GM23338 (cell line): ENCODE results near the gene RNF141. TPM values are rescaled to one million over a fixed set of nuclear protein-coding genes. Genes with fewer than 3 reads are reported as not detected.

Experiments
- ATAC-seq: fragments of 200-7000 bp; cut with Tn5 transposase; 3 replicates; pipeline ENCODE4 v1.9.1; 2020
- DNase-seq: peaks from one replicate; pipeline ENCODE4 v3.0.0-alpha.2; 2015; ENCODE audit warnings: low spot score
- H2AFZ ChIP-seq: fragments of 200-600 bp; sonication (generic); 2 replicates; pipeline ENCODE4 v1.8.0; 2016; ENCODE audit warnings: antibody characterized with exemption, mild to moderate bottlenecking, moderate library complexity
- H3F3A ChIP-seq: fragments of 200-600 bp; sonication (generic); replicated peaks from 2 replicates; pipeline ENCODE4 v1.8.0; 2017; ENCODE audit warnings: antibody characterized with exemption, mixed run types, low read depth
- H3K27ac ChIP-seq: fragments of 200-600 bp; sonication (generic); 2 replicates; pipeline ENCODE4 v1.6.1; 2016; ENCODE audit warnings: low read depth
- H3K27me3 ChIP-seq: fragments of 200-600 bp; sonication (generic); 2 replicates; pipeline ENCODE4 v1.8.0; 2016; ENCODE audit warnings: mild to moderate bottlenecking, mixed run types, moderate library complexity; ENCODE audit not compliant: insufficient read depth
- H3K36me3 ChIP-seq: fragments of 200-600 bp; sonication (generic); 2 replicates; pipeline ENCODE4 v1.8.0; 2016; ENCODE audit warnings: mild to moderate bottlenecking; ENCODE audit not compliant: insufficient read depth
- H3K4me1 ChIP-seq: fragments of 200-600 bp; sonication (generic); 2 replicates; pipeline ENCODE4 v1.8.0; 2016; ENCODE audit warnings: mild to moderate bottlenecking, moderate library complexity; ENCODE audit not compliant: insufficient read depth
- H3K4me2 ChIP-seq: fragments of 200-600 bp; sonication (generic); 2 replicates; pipeline ENCODE4 v1.7.1; 2017; ENCODE audit warnings: mixed run types
- H3K4me3 ChIP-seq: fragments of 200-600 bp; sonication (generic); 2 replicates; pipeline ENCODE4 v1.6.1; 2016; ENCODE audit warnings: mixed run types
- H3K79me2 ChIP-seq: fragments of 200-600 bp; sonication (generic); replicated peaks from 2 replicates; pipeline ENCODE4 v1.8.0; 2017; ENCODE audit warnings: mild to moderate bottlenecking; ENCODE audit not compliant: insufficient read depth
- H3K9me2 ChIP-seq: fragments of 200-600 bp; sonication (generic); 2 replicates; pipeline ENCODE4 v1.8.0; 2017; ENCODE audit not compliant: insufficient read depth
- H4K20me1 ChIP-seq: fragments of 200-600 bp; sonication (generic); replicated peaks from 2 replicates; pipeline ENCODE4 v1.8.0; 2017; ENCODE audit warnings: mild to moderate bottlenecking; ENCODE audit not compliant: insufficient read depth
- H3K27ac Mint-ChIP-seq: 2 replicates; pipeline ENCODE4 v1.8.0; 2020; ENCODE audit warnings: inconsistent platforms, mild to moderate bottlenecking, moderate library complexity, mixed read lengths
- H3K27me3 Mint-ChIP-seq: 3 replicates; pipeline ENCODE4 v1.8.0; 2022; ENCODE audit warnings: low read depth, mild to moderate bottlenecking, moderate library complexity, mixed read lengths, inconsistent platforms; ENCODE audit not compliant: insufficient read depth, poor library complexity
- H3K36me3 Mint-ChIP-seq: 3 replicates; pipeline ENCODE4 v1.8.0; 2021; ENCODE audit warnings: low read depth, mild to moderate bottlenecking, inconsistent platforms, moderate library complexity, mixed read lengths
- H3K4me1 Mint-ChIP-seq: 3 replicates; pipeline ENCODE4 v1.8.0; 2020; ENCODE audit warnings: mild to moderate bottlenecking, inconsistent platforms, mixed read lengths
- H3K4me3 Mint-ChIP-seq: 3 replicates; pipeline ENCODE4 v1.8.0; 2021; ENCODE audit warnings: moderate library complexity, mild to moderate bottlenecking, inconsistent platforms, mixed read lengths
- H3K9me3 Mint-ChIP-seq: 3 replicates; pipeline ENCODE4 v1.8.0; 2020; ENCODE audit warnings: moderate library complexity, mild to moderate bottlenecking, inconsistent platforms, mixed read lengths
- CREB1 ChIP-seq: fragments of 250-450 bp; sonication (Bioruptor Pico); IDR thresholded peaks from 2 replicates; pipeline ENCODE4 v1.5.0; 2020; ENCODE audit warnings: low read depth, mild to moderate bottlenecking, moderate library complexity
- CTCF ChIP-seq, 2 experiments: fragments of 200-600 bp in 1 of 2; sonication (generic) in 1 of 2; conservative IDR thresholded peaks; 2 replicates each; pipeline versions ENCODE4 v1.5.1 to v1.6.1; 2016 to 2017; ENCODE audit warnings: antibody characterized with exemption in 2 of 2, low read depth in 2 of 2, mild to moderate bottlenecking in 2 of 2, moderate library complexity in 1 of 2
- EZH2 ChIP-seq: fragments of 200-600 bp; sonication (generic); IDR thresholded peaks from one replicate; pipeline ENCODE4 v1.8.0; 2017; ENCODE audit warnings: antibody characterized with exemption, mild to moderate bottlenecking, low read depth; ENCODE audit not compliant: unreplicated experiment
- EZH2phosphoT487 ChIP-seq: fragments of 200-600 bp; sonication (generic); IDR thresholded peaks from one replicate; pipeline ENCODE4 v1.8.1; 2018; ENCODE audit warnings: antibody characterized with exemption; ENCODE audit not compliant: unreplicated experiment
- JUNB ChIP-seq: IDR thresholded peaks from one replicate; pipeline ENCODE4 v1.6.1; 2016; ENCODE audit warnings: antibody characterized with exemption; ENCODE audit not compliant: unreplicated experiment
- NANOG ChIP-seq: IDR thresholded peaks from 2 replicates; pipeline ENCODE4 v1.6.1; 2016; ENCODE audit warnings: antibody characterized with exemption, borderline replicate concordance
- POLR2AphosphoS5 ChIP-seq: IDR thresholded peaks from 2 replicates; pipeline ENCODE4 v1.6.1; 2016; ENCODE audit warnings: antibody characterized with exemption, low read depth
- STAT1 ChIP-seq: IDR thresholded peaks from one replicate; pipeline ENCODE4 v1.6.1; 2016; ENCODE audit warnings: antibody characterized with exemption; ENCODE audit not compliant: unreplicated experiment
- ZNF114 ChIP-seq: fragments of 250-450 bp; sonication (Bioruptor Pico); IDR thresholded peaks from 2 replicates; pipeline ENCODE4 v1.5.0; 2020; ENCODE audit warnings: mild to moderate bottlenecking, moderate library complexity
- ZNF331 ChIP-seq: fragments of 250-450 bp; sonication (Bioruptor Pico); IDR thresholded peaks from 2 replicates; pipeline ENCODE4 v1.5.0; 2020; ENCODE audit warnings: low read depth, mild to moderate bottlenecking, moderate library complexity
- ZNF462 ChIP-seq: fragments of 250-450 bp; sonication (Bioruptor Pico); IDR thresholded peaks from 2 replicates; pipeline ENCODE4 v1.5.0; 2020; ENCODE audit warnings: mild to moderate bottlenecking, moderate library complexity
- polyA plus RNA-seq: library from polyadenylated mRNA; unstranded; fragments of >200 nt; fragmentation: Nextera tagmentation; extraction: Ambion mirVana; gene quantifications from 2 replicates; pipeline ENCODE4 v1.2.1, GENCODE V29; 2016
- total RNA-seq: library from RNA; depleted of rRNA; stranded (reverse); fragments of >200 nt; shearing (Covaris generic); gene quantifications from 2 replicates; pipeline ENCODE4 v1.2.3, GENCODE V29; 2014
- TF ChIP-seq, protein P1 (sequence below): IDR thresholded peaks from one replicate; pipeline ENCODE4 v1.6.1; 2018; ENCODE audit warnings: antibody characterized with exemption; ENCODE audit not compliant: unreplicated experiment
- TF ChIP-seq, protein P2 (sequence below): IDR thresholded peaks from 2 replicates; pipeline ENCODE4 v1.6.1; 2016; ENCODE audit warnings: antibody characterized with exemption

The RNF141 gene
- total and polyA plus RNA-seq, 2 experiments from 2014 or later = 11.4 to 26.9 TPM

DNA sequence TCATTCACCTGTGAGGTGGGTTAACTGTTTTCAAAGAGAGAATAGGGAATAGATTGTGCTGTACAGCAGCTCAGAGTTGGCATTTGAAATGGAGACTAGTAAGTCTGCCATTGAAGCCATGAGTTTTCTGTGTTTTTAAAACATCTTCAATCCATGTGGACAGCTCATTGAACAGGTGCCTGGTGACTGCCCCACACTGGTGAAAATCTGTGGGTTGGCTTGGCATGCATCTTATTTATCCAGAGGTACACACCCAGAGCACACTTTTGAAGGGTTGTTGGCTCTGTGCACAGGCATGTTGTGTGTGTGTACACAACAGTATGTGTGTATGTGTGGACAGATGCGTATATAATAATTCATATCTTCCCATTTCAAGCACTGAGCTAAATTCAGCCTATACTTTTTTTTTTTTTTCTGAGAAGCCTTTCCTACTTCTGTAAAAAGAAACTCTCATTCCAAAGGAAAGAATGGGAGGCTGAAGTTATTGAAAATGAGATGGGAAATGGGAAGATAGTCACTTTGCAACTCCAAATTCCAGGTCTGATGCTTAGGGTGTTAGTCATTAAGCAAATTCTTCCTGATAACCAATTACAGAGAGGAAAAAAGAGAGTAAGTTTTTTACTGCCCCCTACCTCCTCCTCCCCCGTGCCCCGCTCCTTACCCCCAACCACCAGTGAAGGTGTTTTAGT is 34.5 kb upstream of the RNF141 start:
- H3K4me3 Mint-ChIP-seq = no peak overlapping the region
- H3K4me1 Mint-ChIP-seq = peaks cover 3% of the 10 kb centered on the region; the same call in 1 of the 3 replicates

More for the DNA sequence above, 34.5 kb upstream of the RNF141 start:
- Histone ChIP-seq H3K9me2 (peaks cover 11% of the 10 kb centered on the region; the same call in 1 of the 2 replicates), H3K27ac (no peak overlapping the region), H2AFZ (no peak overlapping the region), H3K4me1 (no peaks in the 10 kb centered on the region), H3K36me3 (no peaks in the 10 kb centered on the region), H3K4me3 (no peak overlapping the region), H3K79me2 (no peaks in the 10 kb centered on the region), H3K27me3 (no peaks in the 10 kb centered on the region), H3K4me2 (no peak overlapping the region), H4K20me1 (no peaks in the 10 kb centered on the region), H3F3A (no peaks in the 10 kb centered on the region)
- Mint-ChIP-seq H3K27me3 (peaks cover 3% of the 10 kb centered on the region), H3K27ac (no peak overlapping the region), H3K9me3 (no peaks in the 10 kb centered on the region), H3K36me3 (no peaks in the 10 kb centered on the region)
- ATAC-seq = no peak
- TF ChIP-seq EZH2 (no peak), CREB1 (CRISPR knock-in tag) (no peak), CTCF (conservative IDR thresholded peaks at IDR 0.05; ENCODE audit: low read depth in 2 of 2) (no peak), POLR2AphosphoS5 (no peak), ZNF114 (CRISPR knock-in tag) (no peak), NANOG (no peak), ZNF331 (CRISPR knock-in tag) (no peak), ZNF462 (CRISPR knock-in tag) (no peak), JUNB (no peak), STAT1 (no peak), EZH2phosphoT487 (no peak)
- TF ChIP-seq, protein P1, sequence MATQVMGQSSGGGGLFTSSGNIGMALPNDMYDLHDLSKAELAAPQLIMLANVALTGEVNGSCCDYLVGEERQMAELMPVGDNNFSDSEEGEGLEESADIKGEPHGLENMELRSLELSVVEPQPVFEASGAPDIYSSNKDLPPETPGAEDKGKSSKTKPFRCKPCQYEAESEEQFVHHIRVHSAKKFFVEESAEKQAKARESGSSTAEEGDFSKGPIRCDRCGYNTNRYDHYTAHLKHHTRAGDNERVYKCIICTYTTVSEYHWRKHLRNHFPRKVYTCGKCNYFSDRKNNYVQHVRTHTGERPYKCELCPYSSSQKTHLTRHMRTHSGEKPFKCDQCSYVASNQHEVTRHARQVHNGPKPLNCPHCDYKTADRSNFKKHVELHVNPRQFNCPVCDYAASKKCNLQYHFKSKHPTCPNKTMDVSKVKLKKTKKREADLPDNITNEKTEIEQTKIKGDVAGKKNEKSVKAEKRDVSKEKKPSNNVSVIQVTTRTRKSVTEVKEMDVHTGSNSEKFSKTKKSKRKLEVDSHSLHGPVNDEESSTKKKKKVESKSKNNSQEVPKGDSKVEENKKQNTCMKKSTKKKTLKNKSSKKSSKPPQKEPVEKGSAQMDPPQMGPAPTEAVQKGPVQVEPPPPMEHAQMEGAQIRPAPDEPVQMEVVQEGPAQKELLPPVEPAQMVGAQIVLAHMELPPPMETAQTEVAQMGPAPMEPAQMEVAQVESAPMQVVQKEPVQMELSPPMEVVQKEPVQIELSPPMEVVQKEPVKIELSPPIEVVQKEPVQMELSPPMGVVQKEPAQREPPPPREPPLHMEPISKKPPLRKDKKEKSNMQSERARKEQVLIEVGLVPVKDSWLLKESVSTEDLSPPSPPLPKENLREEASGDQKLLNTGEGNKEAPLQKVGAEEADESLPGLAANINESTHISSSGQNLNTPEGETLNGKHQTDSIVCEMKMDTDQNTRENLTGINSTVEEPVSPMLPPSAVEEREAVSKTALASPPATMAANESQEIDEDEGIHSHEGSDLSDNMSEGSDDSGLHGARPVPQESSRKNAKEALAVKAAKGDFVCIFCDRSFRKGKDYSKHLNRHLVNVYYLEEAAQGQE = no peak
- TF ChIP-seq, protein P2, sequence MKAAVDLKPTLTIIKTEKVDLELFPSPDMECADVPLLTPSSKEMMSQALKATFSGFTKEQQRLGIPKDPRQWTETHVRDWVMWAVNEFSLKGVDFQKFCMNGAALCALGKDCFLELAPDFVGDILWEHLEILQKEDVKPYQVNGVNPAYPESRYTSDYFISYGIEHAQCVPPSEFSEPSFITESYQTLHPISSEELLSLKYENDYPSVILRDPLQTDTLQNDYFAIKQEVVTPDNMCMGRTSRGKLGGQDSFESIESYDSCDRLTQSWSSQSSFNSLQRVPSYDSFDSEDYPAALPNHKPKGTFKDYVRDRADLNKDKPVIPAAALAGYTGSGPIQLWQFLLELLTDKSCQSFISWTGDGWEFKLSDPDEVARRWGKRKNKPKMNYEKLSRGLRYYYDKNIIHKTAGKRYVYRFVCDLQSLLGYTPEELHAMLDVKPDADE = no peak
- no peak for DNase-seq
